K562 treated with DMSO at 1 percent for 12 hours (cell line): ENCODE data around the gene PLBD1. TPM values are rescaled to one million over a fixed set of nuclear protein-coding genes. Genes with fewer than 3 reads are reported as not detected.

Source experiments
- total RNA-seq: library from RNA; unstranded; fragments of 300-600 nt; gene quantifications from 2 replicates; pipeline ENCODE4 v1.2.3, GENCODE V29; 2022; ENCODE audit not compliant: insufficient read depth

Gene PLBD1
- 11.3 and 17.1 TPM in 2 replicates for total RNA-seq

GRCh38 chr12:14567351-14568162, at the start of gene PLBD1:
Gene PLBD1, minus strand, starts transcription at chr12:14567883. Its CDS starts 187 bp downstream, at chr12:14567696.

Other genes starting within 250 kb of the PLBD1 start
- 2.5 and 11.2 TPM in 2 replicates for gene ATF7IP, start 202.2 kb downstream of the PLBD1 start, total RNA-seq
- gene GUCY2C, start 128.7 kb upstream of the PLBD1 start, total RNA-seq, result not detected in 2 replicates
- 14.3 and 31.3 TPM in 2 replicates for gene WBP11, start 235.6 kb upstream of the PLBD1 start, total RNA-seq
- 0.63 and 1.3 TPM in 2 replicates for gene C12orf60, start 235.8 kb upstream of the PLBD1 start, total RNA-seq
- gene SMCO3, start 246.3 kb upstream of the PLBD1 start, total RNA-seq, result not detected in 2 replicates